GM12865 (cell line): ENCODE measurements around the gene OCA2.

Experiments
- DNase-seq: peaks from one replicate; pipeline ENCODE4 v3.0.0; 2010; ENCODE audit warnings: low read depth
- H3K4me3 ChIP-seq: 2 replicates; pipeline ENCODE4 v1.5.1; 2011; ENCODE audit warnings: mild to moderate bottlenecking, low read depth, low read length, control low read depth
- TF ChIP-seq, protein P1 (sequence below): IDR thresholded peaks from 2 replicates; pipeline ENCODE4 v1.5.1; 2011; ENCODE audit warnings: low read length, control low read depth, low read depth, inconsistent platforms; ENCODE audit not compliant: insufficient read depth; ENCODE audit errors: missing control alignments

OCA2 gene

DNA sequence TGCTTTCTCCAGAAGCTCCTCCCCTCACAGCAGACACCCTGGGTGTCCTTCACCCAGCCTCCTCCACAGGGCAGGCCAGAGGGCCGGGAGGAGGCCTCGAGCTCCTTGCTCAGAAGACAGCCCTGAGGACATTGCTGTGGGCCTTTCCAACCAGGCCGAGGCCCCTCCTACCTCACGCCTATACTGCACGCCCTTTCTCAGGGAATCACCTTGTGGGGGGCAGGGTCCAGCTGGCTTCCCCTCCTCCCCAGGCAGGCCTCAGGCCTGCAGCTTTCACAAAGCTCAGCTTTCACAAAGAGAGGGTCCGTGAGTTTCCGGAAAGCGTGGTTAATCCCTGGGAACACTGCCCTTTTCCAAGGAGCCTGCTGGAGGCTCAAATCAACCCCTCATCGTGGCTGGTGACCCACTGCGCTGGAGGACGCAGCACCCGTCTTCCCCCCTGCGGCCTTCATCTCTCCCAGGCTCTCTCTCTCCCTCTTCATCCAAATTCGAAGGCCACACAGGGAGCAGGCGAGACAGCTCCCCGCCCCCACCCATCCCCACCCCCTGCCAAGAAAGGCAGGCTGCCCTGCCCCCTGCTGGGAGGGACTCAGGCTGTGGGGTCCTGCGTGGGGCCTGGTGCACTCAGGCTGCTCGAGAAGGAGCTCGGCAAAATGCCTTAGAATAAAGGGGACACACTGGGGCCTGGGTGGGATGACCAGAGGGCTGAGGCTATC is 79.4 kb downstream of the OCA2 start:
- DNase-seq, result no peak
- TF ChIP-seq, protein P1, sequence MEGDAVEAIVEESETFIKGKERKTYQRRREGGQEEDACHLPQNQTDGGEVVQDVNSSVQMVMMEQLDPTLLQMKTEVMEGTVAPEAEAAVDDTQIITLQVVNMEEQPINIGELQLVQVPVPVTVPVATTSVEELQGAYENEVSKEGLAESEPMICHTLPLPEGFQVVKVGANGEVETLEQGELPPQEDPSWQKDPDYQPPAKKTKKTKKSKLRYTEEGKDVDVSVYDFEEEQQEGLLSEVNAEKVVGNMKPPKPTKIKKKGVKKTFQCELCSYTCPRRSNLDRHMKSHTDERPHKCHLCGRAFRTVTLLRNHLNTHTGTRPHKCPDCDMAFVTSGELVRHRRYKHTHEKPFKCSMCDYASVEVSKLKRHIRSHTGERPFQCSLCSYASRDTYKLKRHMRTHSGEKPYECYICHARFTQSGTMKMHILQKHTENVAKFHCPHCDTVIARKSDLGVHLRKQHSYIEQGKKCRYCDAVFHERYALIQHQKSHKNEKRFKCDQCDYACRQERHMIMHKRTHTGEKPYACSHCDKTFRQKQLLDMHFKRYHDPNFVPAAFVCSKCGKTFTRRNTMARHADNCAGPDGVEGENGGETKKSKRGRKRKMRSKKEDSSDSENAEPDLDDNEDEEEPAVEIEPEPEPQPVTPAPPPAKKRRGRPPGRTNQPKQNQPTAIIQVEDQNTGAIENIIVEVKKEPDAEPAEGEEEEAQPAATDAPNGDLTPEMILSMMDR, result no peak
- H3K4me3 ChIP-seq, result no peak overlapping the region

DNA sequence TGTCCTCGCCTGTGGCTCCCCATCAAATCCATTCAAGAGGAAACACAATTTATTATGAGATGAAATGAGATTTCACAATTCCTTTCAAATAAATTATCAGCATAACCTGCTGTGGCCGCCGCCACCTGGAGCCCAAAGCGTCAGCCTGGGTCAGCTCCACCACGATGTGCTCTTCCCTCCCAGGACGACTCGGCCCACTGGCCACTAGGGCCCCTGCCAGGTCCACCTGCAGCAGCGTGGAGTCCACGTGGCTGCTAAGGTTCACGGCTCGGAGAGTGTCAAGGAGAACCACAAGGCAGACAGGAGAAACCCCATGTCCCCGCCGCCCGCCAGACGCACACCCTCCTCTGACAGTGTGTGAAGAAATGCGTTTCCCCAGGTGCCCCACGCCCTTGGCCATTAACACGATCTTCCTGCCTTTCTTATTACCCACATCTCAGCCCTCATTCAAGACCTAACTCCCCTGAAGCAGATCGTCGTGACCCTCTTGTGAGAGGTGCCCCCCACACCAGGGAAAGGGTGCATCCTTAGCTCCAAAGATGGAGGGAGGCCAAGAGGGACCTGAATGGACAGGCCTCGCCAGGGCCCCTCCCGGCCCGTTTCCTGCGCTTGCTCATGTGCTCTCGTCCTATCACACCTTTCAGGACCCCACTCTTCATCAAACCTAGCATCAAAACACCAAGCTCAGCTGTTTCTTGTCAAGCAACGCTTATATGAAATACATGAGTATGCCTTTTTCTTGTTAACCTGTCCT is 80.6 kb downstream of the OCA2 start:
- DNase-seq, result no peak
- H3K4me3 ChIP-seq, result no peak overlapping the region
- TF ChIP-seq, protein P1, result no peak

DNA sequence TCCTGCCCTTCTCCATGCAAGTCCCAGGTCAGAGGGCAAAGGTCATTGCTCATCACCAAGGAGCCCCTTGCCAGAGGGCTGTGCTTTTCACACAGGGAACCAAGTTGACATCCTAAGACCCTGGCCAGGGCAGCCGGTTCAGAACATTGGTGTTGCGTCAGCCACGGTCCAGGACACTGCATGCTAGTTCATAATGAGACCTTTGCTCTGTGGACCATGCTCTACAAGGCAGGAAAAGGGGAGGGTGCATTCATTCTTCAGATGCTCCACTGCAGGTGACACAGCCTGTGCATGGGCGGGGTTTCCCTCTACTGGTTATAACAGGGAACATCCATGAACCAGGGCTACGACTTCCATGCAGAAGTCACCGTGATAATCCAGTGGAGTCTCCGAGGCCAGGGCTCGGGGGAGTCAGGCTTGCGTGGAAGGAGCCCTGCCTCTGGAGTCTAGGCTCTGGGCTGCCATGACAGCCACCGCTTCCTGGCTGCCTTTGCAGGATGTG is 81.6 kb downstream of the OCA2 start:
- DNase-seq, result peak; percentile 9
- TF ChIP-seq, protein P1, result no peak
- H3K4me3 ChIP-seq, result no peak overlapping the region

DNA sequence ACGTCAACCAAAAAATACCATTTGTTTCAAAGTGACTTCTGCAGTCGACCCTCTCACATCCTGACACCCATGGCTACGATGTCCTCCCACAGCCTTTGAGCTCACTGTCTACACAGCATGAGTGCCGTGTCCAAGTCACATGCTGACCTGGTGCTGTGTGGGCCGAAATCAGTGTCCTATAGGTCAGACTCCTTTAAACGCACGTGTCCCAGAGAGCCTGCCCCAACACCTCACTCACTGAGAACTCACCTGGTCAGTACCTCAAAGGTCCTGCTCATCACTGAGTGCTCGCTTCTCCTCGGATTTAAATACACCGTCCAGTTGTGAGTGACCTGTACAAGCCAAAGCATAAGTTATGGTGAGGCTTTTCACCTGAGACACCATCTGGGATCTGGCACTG is 83.3 kb downstream of the OCA2 start:
- no peak for DNase-seq
- TF ChIP-seq, protein P1, result no peak
- H3K4me3 ChIP-seq, result no peak overlapping the region

DNA sequence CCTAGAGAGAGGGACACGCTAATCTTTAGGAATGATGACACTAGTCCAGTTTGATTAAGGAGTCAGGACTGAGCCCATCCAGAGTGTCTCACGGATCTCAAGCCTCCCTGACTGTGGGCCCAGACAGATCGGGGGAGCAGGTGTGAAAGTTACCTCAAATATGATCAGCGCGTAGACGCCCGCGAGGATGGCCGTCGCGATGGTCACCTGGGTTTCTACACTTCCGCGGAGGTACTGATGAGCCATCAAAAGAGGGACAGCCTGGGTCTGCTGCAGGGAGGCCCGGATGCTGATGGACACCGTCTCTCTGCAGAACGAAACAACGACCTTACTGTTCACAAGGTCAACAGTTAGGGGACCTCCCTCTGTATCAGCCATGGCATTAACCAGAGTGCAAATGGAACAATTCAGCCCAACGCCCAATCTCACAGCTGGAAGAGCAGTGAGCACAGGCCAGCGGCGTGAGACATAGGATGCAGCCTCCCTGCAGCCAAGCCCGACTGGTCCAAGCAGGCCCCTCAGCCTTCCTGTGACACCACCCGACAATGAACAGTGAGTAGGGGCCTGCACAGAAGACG is 84.4 kb downstream of the OCA2 start:
- no peak overlapping the region for H3K4me3 ChIP-seq
- TF ChIP-seq, protein P1, result no peak
- DNase-seq, result no peak

DNA sequence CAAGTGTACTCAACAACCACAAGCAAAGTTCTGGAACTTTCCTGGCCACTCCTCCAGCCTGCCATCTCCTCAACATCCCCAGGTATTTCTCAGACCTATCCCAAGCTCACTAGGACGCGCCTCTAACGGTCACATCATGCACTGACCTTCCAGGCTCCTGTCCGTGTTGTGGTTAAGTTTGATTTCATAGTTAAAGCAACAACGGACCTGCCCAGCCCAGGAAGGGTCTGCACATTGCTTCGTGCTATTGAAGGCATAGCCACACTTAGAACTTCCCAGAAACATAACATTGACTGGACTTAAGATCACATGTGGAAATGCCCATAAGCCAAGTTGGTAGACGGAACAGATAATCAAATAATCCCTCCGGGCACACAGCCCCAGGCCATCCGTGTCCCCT is 85.1 kb downstream of the OCA2 start:
- TF ChIP-seq, protein P1, result no peak
- H3K4me3 ChIP-seq, result no peak overlapping the region
- DNase-seq, result no peak
